Omental fat pad (tissue), 4 donors: ENCODE measurements around the gene MUC20. TPM values are rescaled to one million over a fixed set of nuclear protein-coding genes. Genes with fewer than 3 reads are reported as not detected.
"Not testable (repeated sequence)": the region's sequence is repeated elsewhere in the genome, so short reads cannot be mapped to it uniquely, and the experiment has no call there.

Experiments used
- ATAC-seq: fragments of 150-250 bp; one replicate; pipeline ENCODE4 v1.9.1; 2016; ENCODE audit warnings: mild to moderate bottlenecking, moderate library complexity; ENCODE audit not compliant: low FRiP score
- DNase-seq: peaks from one replicate; pipeline ENCODE4 v3.0.0-alpha.2; 2019; ENCODE audit warnings: low spot score
- CTCF ChIP-seq, 3 donors: fragments of 450-650 bp; IDR thresholded peaks; one replicate each; pipeline ENCODE4 v1.5.1; 2016 to 2017; ENCODE audit warnings: antibody characterized with exemption in 3 of 3, mild to moderate bottlenecking in 3 of 3, moderate library complexity in 2 of 3
- total RNA-seq, 4 donors: library from RNA; depleted of rRNA; stranded (reverse); fragments of >200 nt; gene quantifications; one replicate each; pipeline ENCODE4 v1.1.0, GENCODE V29; 2016

The MUC20 gene
- total RNA-seq, 4 donors from 2014 or later = 1.3 to 8.7 (median 6.2) TPM

- no peak for TF ChIP-seq CTCF (IDR thresholded peaks at IDR 0.05)
- ATAC-seq = no peak
These were observed 17.7 kb downstream of the MUC20 start for GRCh38 chr3:195738274-195739044.

GRCh38 chr3:195739561-195740111 is 18.9 kb downstream of the MUC20 start:
- TF ChIP-seq CTCF (IDR thresholded peaks at IDR 0.05) = no peak
- ATAC-seq = no peak
- DNase-seq = no peak

More at GRCh38 chr3:195738274-195739044, 17.7 kb downstream of the MUC20 start:
- no peak for DNase-seq

- ATAC-seq (no peak), DNase-seq (no peak)
- TF ChIP-seq CTCF (IDR thresholded peaks at IDR 0.05) = no peak
These were observed 23.7 kb downstream of the MUC20 start for GRCh38 chr3:195744437-195744836.

- DNase-seq = no peak
- ATAC-seq = no peak
- no peak for TF ChIP-seq CTCF (IDR thresholded peaks at IDR 0.05)
These were observed 25.6 kb downstream of the MUC20 start for GRCh38 chr3:195746346-195746745.

GRCh38 chr3:195746751-195747150 is 26.0 kb downstream of the MUC20 start:
- ATAC-seq (no peak), DNase-seq (no peak)
- no peak for TF ChIP-seq CTCF (IDR thresholded peaks at IDR 0.05)

GRCh38 chr3:195748661-195749060 is 27.9 kb downstream of the MUC20 start:
- no peak for TF ChIP-seq CTCF (IDR thresholded peaks at IDR 0.05)
- peak; percentile 5 for ATAC-seq
- no peak for DNase-seq

- not testable (repeated sequence) for DNase-seq, ATAC-seq
These were observed 28.3 kb downstream of the MUC20 start for GRCh38 chr3:195749101-195749500.
